ENCODE results near the gene AKAP8L.

Gene AKAP8L

GRCh38 chr19:15437355-15438123 lies 18.8 kb upstream of the AKAP8L start:
- Histone ChIP-seq H3K27ac (no peak overlapping the region), H3K27me3 (no peaks in the 10 kb centered on the region), H3K9me3 (no peaks in the 10 kb centered on the region), H3K36me3 (peaks cover 52% of the 10 kb centered on the region), H3K4me1 (ENCODE audit: control insufficient read depth in 1 of 2, insufficient read depth in 1 of 2, low read depth in 1 of 2, low read length in 1 of 2) (peaks cover 38 to 39% of the 10 kb centered on the region in 2 experiments), H3K4me3 (ENCODE audit: low read depth in 1 of 2, low read length in 1 of 2) (no peak overlapping the region)
- TF ChIP-seq, protein P1, sequence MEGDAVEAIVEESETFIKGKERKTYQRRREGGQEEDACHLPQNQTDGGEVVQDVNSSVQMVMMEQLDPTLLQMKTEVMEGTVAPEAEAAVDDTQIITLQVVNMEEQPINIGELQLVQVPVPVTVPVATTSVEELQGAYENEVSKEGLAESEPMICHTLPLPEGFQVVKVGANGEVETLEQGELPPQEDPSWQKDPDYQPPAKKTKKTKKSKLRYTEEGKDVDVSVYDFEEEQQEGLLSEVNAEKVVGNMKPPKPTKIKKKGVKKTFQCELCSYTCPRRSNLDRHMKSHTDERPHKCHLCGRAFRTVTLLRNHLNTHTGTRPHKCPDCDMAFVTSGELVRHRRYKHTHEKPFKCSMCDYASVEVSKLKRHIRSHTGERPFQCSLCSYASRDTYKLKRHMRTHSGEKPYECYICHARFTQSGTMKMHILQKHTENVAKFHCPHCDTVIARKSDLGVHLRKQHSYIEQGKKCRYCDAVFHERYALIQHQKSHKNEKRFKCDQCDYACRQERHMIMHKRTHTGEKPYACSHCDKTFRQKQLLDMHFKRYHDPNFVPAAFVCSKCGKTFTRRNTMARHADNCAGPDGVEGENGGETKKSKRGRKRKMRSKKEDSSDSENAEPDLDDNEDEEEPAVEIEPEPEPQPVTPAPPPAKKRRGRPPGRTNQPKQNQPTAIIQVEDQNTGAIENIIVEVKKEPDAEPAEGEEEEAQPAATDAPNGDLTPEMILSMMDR (IDR thresholded peaks at IDR 0.05) = no peak

DNA sequence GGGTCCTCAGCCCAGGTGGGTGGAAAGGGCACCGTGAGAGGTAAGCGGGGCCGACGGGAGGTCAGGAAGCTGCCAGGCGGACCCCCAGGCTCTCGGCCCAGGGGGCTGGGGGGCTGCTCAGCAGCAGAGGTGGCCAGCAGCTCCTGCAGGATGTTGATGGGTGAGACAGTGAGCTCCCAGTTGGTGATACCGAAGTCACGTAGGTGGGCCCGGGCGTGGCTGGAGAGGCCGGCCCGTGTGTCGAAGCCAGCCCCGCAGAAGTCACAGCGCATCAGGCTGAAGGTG lies 18.0 kb upstream of the AKAP8L start:
- H3K9me3 ChIP-seq = no peaks in the 10 kb centered on the region
- H3K36me3 ChIP-seq = peaks cover 52% of the 10 kb centered on the region
- no peaks in the 10 kb centered on the region for H3K27me3 ChIP-seq
- TF ChIP-seq, protein P1 (IDR thresholded peaks at IDR 0.05) = no peak
- peaks cover 35 to 36% of the 10 kb centered on the region in 2 experiments for H3K4me1 ChIP-seq (ENCODE audit: control insufficient read depth in 1 of 2, insufficient read depth in 1 of 2, low read depth in 1 of 2, low read length in 1 of 2)
- no peak overlapping the region for H3K27ac ChIP-seq
- no peak overlapping the region for H3K4me3 ChIP-seq (ENCODE audit: low read depth in 1 of 2, low read length in 1 of 2)

DNA sequence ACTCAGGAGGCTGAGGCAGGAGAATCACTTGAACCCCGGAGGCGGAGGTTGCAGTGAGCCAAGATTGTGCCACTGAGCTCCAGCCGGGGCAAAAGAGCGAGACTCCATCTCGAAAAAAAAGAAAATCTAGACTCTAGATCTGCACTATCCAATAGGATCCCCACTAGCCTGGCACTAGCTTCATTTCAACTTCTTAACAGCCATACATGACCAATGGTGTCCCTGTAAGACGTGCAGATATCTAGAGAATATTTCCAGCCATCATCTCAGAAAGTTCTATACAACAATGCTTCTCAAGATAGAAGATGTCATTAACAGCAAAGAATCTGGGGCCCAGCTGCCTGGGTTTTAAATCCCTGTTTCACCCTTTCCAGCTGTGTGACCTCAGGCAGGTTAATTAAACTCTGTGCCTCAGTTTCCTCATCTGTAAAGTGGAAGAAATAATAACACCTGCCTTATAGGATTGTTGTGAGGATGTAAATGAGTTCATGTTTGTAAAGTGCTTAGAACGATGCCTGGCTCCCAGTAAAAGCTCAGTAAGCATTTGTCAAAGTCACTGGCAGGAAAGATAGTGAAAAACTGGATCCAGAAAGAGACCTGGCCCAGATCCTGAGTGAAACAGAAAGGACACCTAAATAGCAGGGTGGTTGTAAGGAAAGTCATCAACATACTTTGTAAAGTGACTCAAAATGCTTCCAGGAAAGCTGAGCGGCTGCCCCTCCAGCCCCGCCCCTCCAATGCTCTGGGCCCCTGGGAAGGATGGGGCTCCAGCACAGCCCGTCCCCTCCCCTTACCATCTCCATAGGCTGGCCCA lies 17.4 kb upstream of the AKAP8L start:
- Histone ChIP-seq H3K36me3 (peaks cover 52% of the 10 kb centered on the region), H3K27me3 (no peaks in the 10 kb centered on the region), H3K4me3 (ENCODE audit: low read depth in 1 of 2, low read length in 1 of 2) (no peak overlapping the region), H3K9me3 (no peaks in the 10 kb centered on the region), H3K27ac (no peak overlapping the region), H3K4me1 (ENCODE audit: control insufficient read depth in 1 of 2, insufficient read depth in 1 of 2, low read depth in 1 of 2, low read length in 1 of 2) (peaks cover 35 to 36% of the 10 kb centered on the region in 2 experiments)
- TF ChIP-seq, protein P1 (IDR thresholded peaks at IDR 0.05) = no peak

DNA sequence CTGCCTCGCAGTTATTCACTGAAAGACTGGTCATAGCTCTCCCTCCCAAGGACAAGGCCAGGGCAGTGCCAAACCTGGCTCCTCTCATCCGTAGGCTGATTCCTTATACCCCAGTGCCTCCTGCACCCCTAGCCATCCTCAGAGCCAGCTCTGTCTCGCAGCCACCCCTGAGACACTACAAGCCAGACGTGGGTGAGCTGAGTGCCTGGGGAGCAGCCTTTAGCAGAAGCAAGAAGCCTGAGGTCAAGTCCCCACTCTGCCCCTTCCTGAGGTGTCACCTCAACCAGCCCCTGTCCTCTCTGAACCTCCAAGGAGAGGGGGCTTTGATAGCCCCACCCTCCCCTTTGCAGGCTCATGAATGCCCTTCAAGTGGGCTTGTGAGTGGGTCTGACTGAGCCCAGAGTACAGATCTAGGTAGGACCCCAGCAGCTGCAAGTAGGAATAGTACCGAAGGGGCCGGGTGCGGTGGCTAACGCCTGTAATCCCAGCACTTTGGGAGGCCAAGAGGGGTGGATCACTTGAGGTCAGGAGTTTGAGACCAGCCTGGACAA lies 14.8 kb upstream of the AKAP8L start:
- H3K4me1 ChIP-seq (ENCODE audit: control insufficient read depth in 1 of 2, insufficient read depth in 1 of 2, low read depth in 1 of 2, low read length in 1 of 2) = peaks cover 24% of the 10 kb centered on the region in 2 experiments
- TF ChIP-seq, protein P1 (IDR thresholded peaks at IDR 0.05) = no peak
- H3K27me3 ChIP-seq = no peaks in the 10 kb centered on the region
- H3K36me3 ChIP-seq = peaks cover 59% of the 10 kb centered on the region
- no peaks in the 10 kb centered on the region for H3K9me3 ChIP-seq
- peak overlapping the region; percentile 84 for H3K27ac ChIP-seq
- H3K4me3 ChIP-seq (ENCODE audit: low read depth in 1 of 2, low read length in 1 of 2) = peak overlapping the region; percentile 77 to 78

- peaks cover 24% of the 10 kb centered on the region in 2 experiments for H3K4me1 ChIP-seq (ENCODE audit: control insufficient read depth in 1 of 2, insufficient read depth in 1 of 2, low read depth in 1 of 2, low read length in 1 of 2)
- no peaks in the 10 kb centered on the region for H3K27me3 ChIP-seq
- peak overlapping the region; percentile 77 to 78 for H3K4me3 ChIP-seq (ENCODE audit: low read depth in 1 of 2, low read length in 1 of 2)
- TF ChIP-seq, protein P1 (IDR thresholded peaks at IDR 0.05) = peak; percentile 36
- H3K27ac ChIP-seq = peak overlapping the region; percentile 84
- no peaks in the 10 kb centered on the region for H3K9me3 ChIP-seq
- H3K36me3 ChIP-seq = peaks cover 59% of the 10 kb centered on the region
Measured at GRCh38 chr19:15432629-15433518, 14.1 kb upstream of the AKAP8L start.

Data from neutrophil (primary cell).